Stomach (tissue), 9 donors: Measurements from ENCODE around the gene ARMC3. TPM values are rescaled to one million over a fixed set of nuclear protein-coding genes. Genes with fewer than 3 reads are reported as not detected.

ENCODE experiments used
- DNase-seq, 2 donors: peaks; one replicate each; pipeline versions ENCODE4 v3.0.0 to v3.0.0-alpha.2; 2013 to 2019
- H3K27ac ChIP-seq, 5 donors: fragments of 200-600 bp in 4 of 5; sonication (generic) in 4 of 5; one replicate each; pipeline ENCODE4 v1.5.1; 2013 to 2019; ENCODE audit warnings: mild to moderate bottlenecking in 1 of 5, moderate library complexity in 1 of 5
- H3K27me3 ChIP-seq, 3 donors: fragments of 200-600 bp; sonication (generic); one replicate each; pipeline ENCODE4 v1.5.1; 2017 to 2019; ENCODE audit warnings: mixed run types in 1 of 3
- H3K36me3 ChIP-seq, 4 donors: fragments of 200-600 bp; sonication (generic); 1 replicate in 3 of 4; 2 replicates in 1 of 4; pipeline ENCODE4 v1.5.1; 2016 to 2019
- H3K4me1 ChIP-seq, 4 donors: fragments of 200-600 bp; sonication (generic); one replicate each; pipeline ENCODE4 v1.5.1; 2016 to 2019
- H3K4me3 ChIP-seq, 4 donors: fragments of 200-600 bp; sonication (generic) in 3 of 4; one replicate each; pipeline ENCODE4 v1.5.1; 2016 to 2019; ENCODE audit warnings: mild to moderate bottlenecking in 1 of 4
- H3K9me3 ChIP-seq, 4 donors: fragments of 200-600 bp; sonication (generic); one replicate each; pipeline ENCODE4 v1.5.1; 2016 to 2019
- CTCF ChIP-seq, 7 experiments: fragments of 450-650 bp in 4 of 7; fragments of 200-600 bp in 3 of 7; sonication (generic) in 3 of 7; IDR thresholded peaks; one replicate each; pipeline ENCODE4 v1.5.1; 2016 to 2019; ENCODE audit warnings: antibody characterized with exemption in 7 of 7, control low read depth in 2 of 7, mild to moderate bottlenecking in 1 of 7
- EP300 ChIP-seq: sonication (generic); formaldehyde crosslinking; IDR thresholded peaks from one replicate; pipeline ENCODE4 v1.6.1; 2017; ENCODE audit warnings: antibody characterized with exemption
- POLR2A ChIP-seq, 4 donors: fragments of 450-650 bp; IDR thresholded peaks; one replicate each; pipeline ENCODE4 v1.6.1; 2016; ENCODE audit warnings: antibody characterized with exemption in 4 of 4, control low read depth in 2 of 4, mild to moderate bottlenecking in 1 of 4, moderate library complexity in 1 of 4
- POLR2AphosphoS5 ChIP-seq, 3 donors: sonication (generic); formaldehyde crosslinking; IDR thresholded peaks; one replicate each; pipeline ENCODE4 v1.6.1; 2016; ENCODE audit warnings: antibody characterized with exemption in 3 of 3
- WGBS, 5 donors: extraction: QIAGEN DNeasy Blood & Tissue Kit in 3 of 5; methylation state at CpG; one replicate each; pipeline versions ENCODE4 v1.1.5 to v1.1.7; 2013 to 2018; 5-methylcytosine and 5-hydroxymethylcytosine counted together
- intact Hi-C: fragments of 100-400 bp; cut with DNase I; formaldehyde crosslinking; loops from one replicate; pipeline ENCODE4 v1.15.1; 2023; ENCODE audit warnings: low total_unique reads
- polyA plus RNA-seq, 3 donors: library from polyadenylated mRNA; stranded (reverse); fragments of 200-250 nt; gene quantifications; one replicate each; pipeline ENCODE4 v1.2.3, GENCODE V29; 2013
- total RNA-seq, 5 donors: library from RNA; depleted of rRNA; stranded (reverse); fragments of >200 nt; gene quantifications; one replicate each; pipeline versions ENCODE4 v1.1.0 to v1.2.3, GENCODE V29; 2014 to 2016
- donor health status: healthy with polysubstance abuse.
- donor health status: Bipolar disorder and iron deficiency.
- donor health status: healthy.

ARMC3 gene
- total and polyA plus RNA-seq, 8 donors: not detected

GRCh38 chr10:22997096-22997495 lies 69.2 kb downstream of the ARMC3 start:
- intact Hi-C loops: no loop called here

GRCh38 chr10:22998091-22998490 lies 70.2 kb downstream of the ARMC3 start:
- no peak for DNase-seq
- 78 to 87% (median 84%) methylated on average over 12 of the region's 12 CpGs for WGBS, 5 donors
- Histone ChIP-seq H3K4me3 (no peak overlapping the region), H3K27ac (no peak overlapping the region), H3K36me3 (no peaks in the 10 kb centered on the region), H3K4me1 (no peaks in the 10 kb centered on the region), H3K27me3 (peaks cover 0 to 17% (median 0%) of the 10 kb centered on the region in 3 donors), H3K9me3 (no peaks in the 10 kb centered on the region)
- intact Hi-C loops: no loop called here
- TF ChIP-seq POLR2AphosphoS5 (IDR thresholded peaks at IDR 0.05) (no peak), CTCF (IDR thresholded peaks at IDR 0.05) (no peak), EP300 (no peak), POLR2A (IDR thresholded peaks at IDR 0.05) (no peak)

More at GRCh38 chr10:22997096-22997495, 69.2 kb downstream of the ARMC3 start:
- Histone ChIP-seq H3K27ac (no peak overlapping the region), H3K36me3 (no peaks in the 10 kb centered on the region), H3K4me3 (no peak overlapping the region), H3K4me1 (peaks cover 0 to 8% (median 0%) of the 10 kb centered on the region in 4 donors), H3K27me3 (peaks cover 0 to 20% (median 0%) of the 10 kb centered on the region in 3 donors), H3K9me3 (no peaks in the 10 kb centered on the region)
- WGBS, 5 donors: 11 to 46% (median 35%) methylated on average over 2 of the region's 2 CpGs
- peak in 1 of 2 donors; percentile 32 for DNase-seq
- TF ChIP-seq POLR2A (IDR thresholded peaks at IDR 0.05) (no peak), EP300 (no peak), CTCF (IDR thresholded peaks at IDR 0.05) (no peak), POLR2AphosphoS5 (IDR thresholded peaks at IDR 0.05) (no peak)

GRCh38 chr10:22999942-23000341 lies 72.1 kb downstream of the ARMC3 start:
- no peaks in the 10 kb centered on the region for H3K4me1 ChIP-seq
- WGBS, 5 donors: 40 to 61% (median 49%) methylated on average over 2 of the region's 2 CpGs
- H3K36me3 ChIP-seq: no peaks in the 10 kb centered on the region
- H3K27ac ChIP-seq: no peak overlapping the region
- no peak overlapping the region for H3K4me3 ChIP-seq
- no peaks in the 10 kb centered on the region for H3K9me3 ChIP-seq
- TF ChIP-seq POLR2AphosphoS5 (IDR thresholded peaks at IDR 0.05) (no peak), CTCF (IDR thresholded peaks at IDR 0.05) (no peak), POLR2A (IDR thresholded peaks at IDR 0.05) (no peak), EP300 (no peak)
- intact Hi-C loops: no loop called here
- DNase-seq: no peak
- peaks cover 0 to 17% (median 0%) of the 10 kb centered on the region in 3 donors for H3K27me3 ChIP-seq

- intact Hi-C loops: no loop called here
- 80 to 89% (median 87%) methylated on average over 13 to 14 of the region's 14 CpGs for WGBS, 5 donors
Observed at GRCh38 chr10:23001901-23002516, 74.2 kb downstream of the ARMC3 start.

More at GRCh38 chr10:23001901-23002516, 74.2 kb downstream of the ARMC3 start:
- Histone ChIP-seq H3K4me1 (no peaks in the 10 kb centered on the region), H3K36me3 (no peaks in the 10 kb centered on the region), H3K9me3 (no peaks in the 10 kb centered on the region), H3K4me3 (no peak overlapping the region), H3K27me3 (peaks cover 0 to 10% (median 0%) of the 10 kb centered on the region in 3 donors), H3K27ac (no peak overlapping the region)
- no peak for TF ChIP-seq CTCF (IDR thresholded peaks at IDR 0.05)
- DNase-seq: no peak
